K562 (cell line): Measurements from ENCODE around the gene ZC3H12A. TPM values are rescaled to one million over a fixed set of nuclear protein-coding genes. Genes with fewer than 3 reads are reported as not detected.

Source experiments
- JUND ChIP-seq, 2 experiments: IDR thresholded peaks; 2 replicates in 1 of 2; 3 replicates in 1 of 2; pipeline ENCODE4 v1.6.1; 2011; ENCODE audit warnings: borderline replicate concordance in 2 of 2, low read depth in 2 of 2, low read length in 2 of 2, improper control_type of control experiment in 1 of 2, missing biosample characterization in 1 of 2, missing genetic modification characterization in 1 of 2, missing genetic modification reagents in 1 of 2
- MXI1 ChIP-seq: IDR thresholded peaks from 2 replicates; pipeline ENCODE4 v1.6.1; 2011; ENCODE audit warnings: low read depth, mild to moderate bottlenecking, improper control_type of control experiment, low read length
- NELFE ChIP-seq: IDR thresholded peaks from 2 replicates; pipeline ENCODE4 v1.6.1; 2011; ENCODE audit warnings: mild to moderate bottlenecking; ENCODE audit not compliant: insufficient read depth, insufficient read length
- NR1H2 ChIP-seq: sonication (generic); formaldehyde crosslinking; IDR thresholded peaks from 2 replicates; pipeline ENCODE4 v1.4.0; 2020; ENCODE audit warnings: mild to moderate bottlenecking, missing genetic modification reagents
- POLR2H ChIP-seq: IDR thresholded peaks from 2 replicates; pipeline ENCODE4 v1.6.1; 2016; ENCODE audit warnings: missing genetic modification characterization, low read depth, mild to moderate bottlenecking, control low read depth, missing compliant biosample characterization, moderate library complexity
- RUNX1 ChIP-seq: sonication (generic); IDR thresholded peaks from 2 replicates; pipeline ENCODE4 v1.6.1; 2016; ENCODE audit warnings: antibody characterized with exemption, low read depth
- SMARCC2 ChIP-seq: fragments of 450-650 bp; IDR thresholded peaks from 2 replicates; pipeline ENCODE4 v1.6.1; 2017; ENCODE audit warnings: antibody characterized with exemption, moderate library complexity, mild to moderate bottlenecking, low read depth
- ZNF197 ChIP-seq: fragments of 200-800 bp; sonication (Bioruptor generic); IDR thresholded peaks from 2 replicates; pipeline ENCODE4 v1.6.1; 2016; ENCODE audit warnings: low read depth, missing genetic modification characterization, missing compliant biosample characterization
- polyA plus RNA-seq, 8 experiments: library from polyadenylated mRNA; depleted of rRNA in 4 of 8; stranded (reverse) in 5 of 8; unstranded in 3 of 8; fragments of >200 nt; fragmentation: Nextera tagmentation in 2 of 8; fragmentation: Illumina TruSeq in 1 of 8; extraction: Ambion mirVana in 2 of 8; extraction: Trizol in 1 of 8; gene quantifications; 2 replicates each; pipeline versions ENCODE4 v1.2.1 to v1.2.3, GENCODE V29; 2011 to 2014; ENCODE audit warnings: inconsistent platforms in 1 of 8, missing spikeins in 1 of 8
- total RNA-seq, 7 experiments: library from RNA; depleted of rRNA in 6 of 7; stranded (reverse); fragments of >200 nt in 6 of 7; fragmentation: Illumina TruSeq in 2 of 7; extraction: Trizol in 2 of 7; gene quantifications; 2 replicates each; pipeline versions ENCODE4 v1.2.1 to v1.2.3, GENCODE V29; 2011 to 2021; ENCODE audit warnings: low replicate concordance in 1 of 7
- TF ChIP-seq, protein P1 (sequence below): sonication (generic); formaldehyde crosslinking; IDR thresholded peaks from 2 replicates; pipeline ENCODE4 v1.8.1; 2023; ENCODE audit warnings: missing genetic modification reagents, mild to moderate bottlenecking, borderline replicate concordance
- TF ChIP-seq, protein P2 (sequence below): fragments of 450-650 bp; IDR thresholded peaks from 2 replicates; pipeline ENCODE4 v1.7.1; 2018; ENCODE audit warnings: mild to moderate bottlenecking, low read depth; ENCODE audit not compliant: partially characterized antibody
- TF ChIP-seq, protein P3 (sequence below): fragments of 450-650 bp; formaldehyde crosslinking; IDR thresholded peaks from 2 replicates; pipeline ENCODE4 v1.4.0; 2022; ENCODE audit warnings: mild to moderate bottlenecking, moderate library complexity
- TF ChIP-seq, protein P4 (sequence below): fragments of 450-650 bp; IDR thresholded peaks from 2 replicates; pipeline ENCODE4 v1.7.0; 2016; ENCODE audit warnings: borderline replicate concordance

ZC3H12A gene
- total and polyA plus RNA-seq, 9 of the 15 experiments (the other 6 are each of a cell fraction or from before 2014, with no cell fraction given): 0.14 to 9.4 (median 6.7) TPM

DNA sequence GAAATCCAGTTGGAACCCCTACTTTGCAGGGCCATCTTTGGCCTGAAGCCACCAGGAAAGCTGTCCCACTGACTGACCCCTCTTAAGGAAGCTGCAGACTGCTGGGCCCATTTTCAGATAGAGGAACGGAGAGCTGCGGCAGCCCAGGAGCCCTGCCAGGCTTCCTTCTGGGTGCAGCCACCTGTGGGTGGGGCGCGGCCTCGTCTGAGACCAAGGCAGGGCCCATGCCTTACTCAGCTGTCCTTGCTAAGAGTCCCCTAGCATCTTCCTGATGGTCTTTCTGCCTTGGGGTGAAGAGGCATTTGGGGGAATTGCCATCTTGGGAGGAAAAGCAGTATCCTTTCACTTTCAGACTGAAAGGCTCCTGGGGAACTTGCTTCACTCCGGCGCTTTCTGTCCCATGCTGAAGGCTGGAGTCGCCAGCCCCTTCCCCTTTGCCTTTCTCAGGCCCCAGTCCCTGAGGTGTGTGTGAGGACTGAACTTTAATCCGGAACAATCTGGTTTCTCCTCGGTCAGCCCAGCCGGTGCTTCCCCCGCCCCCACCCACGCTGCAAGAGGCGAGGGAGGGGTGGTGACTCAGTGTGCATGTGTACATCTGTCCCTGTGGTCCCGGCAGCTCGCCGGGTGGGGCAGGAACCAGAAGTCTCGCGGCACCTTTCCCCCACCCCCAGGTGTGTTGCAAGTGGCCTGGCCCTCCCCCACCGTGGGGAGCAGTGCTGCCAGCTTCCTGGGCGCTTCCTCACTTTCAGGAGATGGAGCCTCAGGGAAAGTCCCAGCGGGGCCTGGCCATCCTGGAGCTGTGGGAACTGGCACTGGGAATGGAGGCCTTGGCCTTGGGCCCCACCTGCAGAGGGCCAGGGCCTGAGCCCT is 5.1 kb downstream of the ZC3H12A start (continued):
- TF ChIP-seq, protein P1, sequence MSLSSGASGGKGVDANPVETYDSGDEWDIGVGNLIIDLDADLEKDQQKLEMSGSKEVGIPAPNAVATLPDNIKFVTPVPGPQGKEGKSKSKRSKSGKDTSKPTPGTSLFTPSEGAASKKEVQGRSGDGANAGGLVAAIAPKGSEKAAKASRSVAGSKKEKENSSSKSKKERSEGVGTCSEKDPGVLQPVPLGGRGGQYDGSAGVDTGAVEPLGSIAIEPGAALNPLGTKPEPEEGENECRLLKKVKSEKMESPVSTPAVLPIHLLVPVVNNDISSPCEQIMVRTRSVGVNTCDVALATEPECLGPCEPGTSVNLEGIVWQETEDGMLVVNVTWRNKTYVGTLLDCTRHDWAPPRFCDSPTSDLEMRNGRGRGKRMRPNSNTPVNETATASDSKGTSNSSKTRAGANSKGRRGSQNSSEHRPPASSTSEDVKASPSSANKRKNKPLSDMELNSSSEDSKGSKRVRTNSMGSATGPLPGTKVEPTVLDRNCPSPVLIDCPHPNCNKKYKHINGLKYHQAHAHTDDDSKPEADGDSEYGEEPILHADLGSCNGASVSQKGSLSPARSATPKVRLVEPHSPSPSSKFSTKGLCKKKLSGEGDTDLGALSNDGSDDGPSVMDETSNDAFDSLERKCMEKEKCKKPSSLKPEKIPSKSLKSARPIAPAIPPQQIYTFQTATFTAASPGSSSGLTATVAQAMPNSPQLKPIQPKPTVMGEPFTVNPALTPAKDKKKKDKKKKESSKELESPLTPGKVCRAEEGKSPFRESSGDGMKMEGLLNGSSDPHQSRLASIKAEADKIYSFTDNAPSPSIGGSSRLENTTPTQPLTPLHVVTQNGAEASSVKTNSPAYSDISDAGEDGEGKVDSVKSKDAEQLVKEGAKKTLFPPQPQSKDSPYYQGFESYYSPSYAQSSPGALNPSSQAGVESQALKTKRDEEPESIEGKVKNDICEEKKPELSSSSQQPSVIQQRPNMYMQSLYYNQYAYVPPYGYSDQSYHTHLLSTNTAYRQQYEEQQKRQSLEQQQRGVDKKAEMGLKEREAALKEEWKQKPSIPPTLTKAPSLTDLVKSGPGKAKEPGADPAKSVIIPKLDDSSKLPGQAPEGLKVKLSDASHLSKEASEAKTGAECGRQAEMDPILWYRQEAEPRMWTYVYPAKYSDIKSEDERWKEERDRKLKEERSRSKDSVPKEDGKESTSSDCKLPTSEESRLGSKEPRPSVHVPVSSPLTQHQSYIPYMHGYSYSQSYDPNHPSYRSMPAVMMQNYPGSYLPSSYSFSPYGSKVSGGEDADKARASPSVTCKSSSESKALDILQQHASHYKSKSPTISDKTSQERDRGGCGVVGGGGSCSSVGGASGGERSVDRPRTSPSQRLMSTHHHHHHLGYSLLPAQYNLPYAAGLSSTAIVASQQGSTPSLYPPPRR: peak; percentile 74; the same call in 1 of the 2 replicates
- no peak for TF ChIP-seq RUNX1
- TF ChIP-seq, protein P2, sequence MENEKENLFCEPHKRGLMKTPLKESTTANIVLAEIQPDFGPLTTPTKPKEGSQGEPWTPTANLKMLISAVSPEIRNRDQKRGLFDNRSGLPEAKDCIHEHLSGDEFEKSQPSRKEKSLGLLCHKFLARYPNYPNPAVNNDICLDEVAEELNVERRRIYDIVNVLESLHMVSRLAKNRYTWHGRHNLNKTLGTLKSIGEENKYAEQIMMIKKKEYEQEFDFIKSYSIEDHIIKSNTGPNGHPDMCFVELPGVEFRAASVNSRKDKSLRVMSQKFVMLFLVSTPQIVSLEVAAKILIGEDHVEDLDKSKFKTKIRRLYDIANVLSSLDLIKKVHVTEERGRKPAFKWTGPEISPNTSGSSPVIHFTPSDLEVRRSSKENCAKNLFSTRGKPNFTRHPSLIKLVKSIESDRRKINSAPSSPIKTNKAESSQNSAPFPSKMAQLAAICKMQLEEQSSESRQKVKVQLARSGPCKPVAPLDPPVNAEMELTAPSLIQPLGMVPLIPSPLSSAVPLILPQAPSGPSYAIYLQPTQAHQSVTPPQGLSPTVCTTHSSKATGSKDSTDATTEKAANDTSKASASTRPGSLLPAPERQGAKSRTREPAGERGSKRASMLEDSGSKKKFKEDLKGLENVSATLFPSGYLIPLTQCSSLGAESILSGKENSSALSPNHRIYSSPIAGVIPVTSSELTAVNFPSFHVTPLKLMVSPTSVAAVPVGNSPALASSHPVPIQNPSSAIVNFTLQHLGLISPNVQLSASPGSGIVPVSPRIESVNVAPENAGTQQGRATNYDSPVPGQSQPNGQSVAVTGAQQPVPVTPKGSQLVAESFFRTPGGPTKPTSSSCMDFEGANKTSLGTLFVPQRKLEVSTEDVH: no peak
- TF ChIP-seq, protein P3, sequence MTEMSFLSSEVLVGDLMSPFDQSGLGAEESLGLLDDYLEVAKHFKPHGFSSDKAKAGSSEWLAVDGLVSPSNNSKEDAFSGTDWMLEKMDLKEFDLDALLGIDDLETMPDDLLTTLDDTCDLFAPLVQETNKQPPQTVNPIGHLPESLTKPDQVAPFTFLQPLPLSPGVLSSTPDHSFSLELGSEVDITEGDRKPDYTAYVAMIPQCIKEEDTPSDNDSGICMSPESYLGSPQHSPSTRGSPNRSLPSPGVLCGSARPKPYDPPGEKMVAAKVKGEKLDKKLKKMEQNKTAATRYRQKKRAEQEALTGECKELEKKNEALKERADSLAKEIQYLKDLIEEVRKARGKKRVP (CRISPR knock-in tag): no peak
- no peak for TF ChIP-seq NR1H2 (CRISPR knock-in tag)
- TF ChIP-seq POLR2H (tag): no peak
- 0 out of 2 replicates have a peak, but pooled peaks have one; percentile 40 for TF ChIP-seq SMARCC2
- no peak for TF ChIP-seq ZNF197 (CRISPR knock-in tag)
- TF ChIP-seq, protein P4, sequence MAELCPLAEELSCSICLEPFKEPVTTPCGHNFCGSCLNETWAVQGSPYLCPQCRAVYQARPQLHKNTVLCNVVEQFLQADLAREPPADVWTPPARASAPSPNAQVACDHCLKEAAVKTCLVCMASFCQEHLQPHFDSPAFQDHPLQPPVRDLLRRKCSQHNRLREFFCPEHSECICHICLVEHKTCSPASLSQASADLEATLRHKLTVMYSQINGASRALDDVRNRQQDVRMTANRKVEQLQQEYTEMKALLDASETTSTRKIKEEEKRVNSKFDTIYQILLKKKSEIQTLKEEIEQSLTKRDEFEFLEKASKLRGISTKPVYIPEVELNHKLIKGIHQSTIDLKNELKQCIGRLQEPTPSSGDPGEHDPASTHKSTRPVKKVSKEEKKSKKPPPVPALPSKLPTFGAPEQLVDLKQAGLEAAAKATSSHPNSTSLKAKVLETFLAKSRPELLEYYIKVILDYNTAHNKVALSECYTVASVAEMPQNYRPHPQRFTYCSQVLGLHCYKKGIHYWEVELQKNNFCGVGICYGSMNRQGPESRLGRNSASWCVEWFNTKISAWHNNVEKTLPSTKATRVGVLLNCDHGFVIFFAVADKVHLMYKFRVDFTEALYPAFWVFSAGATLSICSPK: no peak
- TF ChIP-seq JUND (IDR thresholded peaks at IDR 0.05; ENCODE audit: borderline replicate concordance, low read depth, low read length): peak; percentile 98
- peak; percentile 93; the same call in 1 of the 3 replicates for TF ChIP-seq JUND (tag; IDR thresholded peaks at IDR 0.05; ENCODE audit: borderline replicate concordance, low read depth, low read length)
- TF ChIP-seq NELFE: no peak
- peak; percentile 54; the same call in 1 of the 2 replicates for TF ChIP-seq MXI1
